Measurements from ENCODE around the gene DLG2.

- no peak for TF ChIP-seq CTCF (IDR thresholded peaks at IDR 0.05; ENCODE audit: insufficient read depth, low read length)
- no peak for TF ChIP-seq GABPA (IDR thresholded peaks at IDR 0.05; ENCODE audit: low read depth)
- TF ChIP-seq REST (IDR thresholded peaks at IDR 0.05; ENCODE audit: insufficient replicate concordance, low read depth): no peak
Observed at GRCh38 chr11:83766932-83767331, 1860.2 kb downstream of the DLG2 start.
